Measurements from ENCODE around the gene FAM53B. TPM values are rescaled to one million over a fixed set of nuclear protein-coding genes. Genes with fewer than 3 reads are reported as not detected.

FAM53B gene
- total RNA-seq, 4 donors from 2014 or later = 72.7 to 92.1 (median 80.5) TPM

GRCh38 chr10:124717911-124718741 lies 26.1 kb downstream of the FAM53B start:
- Histone ChIP-seq H3K9me3 (no peaks in the 10 kb centered on the region), H3K36me3 (no peaks in the 10 kb centered on the region), H3K4me3 (peak overlapping the region in 1 of 4 donors; percentile 4), H3K27me3 (no peaks in the 10 kb centered on the region), H3K27ac (peak overlapping the region; percentile 66 to 85 (median 71)), H3K4me1 (peaks cover 16 to 85% (median 51%) of the 10 kb centered on the region in 4 donors)
- TF ChIP-seq, protein P1, sequence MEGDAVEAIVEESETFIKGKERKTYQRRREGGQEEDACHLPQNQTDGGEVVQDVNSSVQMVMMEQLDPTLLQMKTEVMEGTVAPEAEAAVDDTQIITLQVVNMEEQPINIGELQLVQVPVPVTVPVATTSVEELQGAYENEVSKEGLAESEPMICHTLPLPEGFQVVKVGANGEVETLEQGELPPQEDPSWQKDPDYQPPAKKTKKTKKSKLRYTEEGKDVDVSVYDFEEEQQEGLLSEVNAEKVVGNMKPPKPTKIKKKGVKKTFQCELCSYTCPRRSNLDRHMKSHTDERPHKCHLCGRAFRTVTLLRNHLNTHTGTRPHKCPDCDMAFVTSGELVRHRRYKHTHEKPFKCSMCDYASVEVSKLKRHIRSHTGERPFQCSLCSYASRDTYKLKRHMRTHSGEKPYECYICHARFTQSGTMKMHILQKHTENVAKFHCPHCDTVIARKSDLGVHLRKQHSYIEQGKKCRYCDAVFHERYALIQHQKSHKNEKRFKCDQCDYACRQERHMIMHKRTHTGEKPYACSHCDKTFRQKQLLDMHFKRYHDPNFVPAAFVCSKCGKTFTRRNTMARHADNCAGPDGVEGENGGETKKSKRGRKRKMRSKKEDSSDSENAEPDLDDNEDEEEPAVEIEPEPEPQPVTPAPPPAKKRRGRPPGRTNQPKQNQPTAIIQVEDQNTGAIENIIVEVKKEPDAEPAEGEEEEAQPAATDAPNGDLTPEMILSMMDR (IDR thresholded peaks at IDR 0.05) = no peak
- TF ChIP-seq POLR2A (IDR thresholded peaks at IDR 0.05) = no peak
- DNase-seq = peak in 2 of 3 donors; percentile 70 to 75

DNA sequence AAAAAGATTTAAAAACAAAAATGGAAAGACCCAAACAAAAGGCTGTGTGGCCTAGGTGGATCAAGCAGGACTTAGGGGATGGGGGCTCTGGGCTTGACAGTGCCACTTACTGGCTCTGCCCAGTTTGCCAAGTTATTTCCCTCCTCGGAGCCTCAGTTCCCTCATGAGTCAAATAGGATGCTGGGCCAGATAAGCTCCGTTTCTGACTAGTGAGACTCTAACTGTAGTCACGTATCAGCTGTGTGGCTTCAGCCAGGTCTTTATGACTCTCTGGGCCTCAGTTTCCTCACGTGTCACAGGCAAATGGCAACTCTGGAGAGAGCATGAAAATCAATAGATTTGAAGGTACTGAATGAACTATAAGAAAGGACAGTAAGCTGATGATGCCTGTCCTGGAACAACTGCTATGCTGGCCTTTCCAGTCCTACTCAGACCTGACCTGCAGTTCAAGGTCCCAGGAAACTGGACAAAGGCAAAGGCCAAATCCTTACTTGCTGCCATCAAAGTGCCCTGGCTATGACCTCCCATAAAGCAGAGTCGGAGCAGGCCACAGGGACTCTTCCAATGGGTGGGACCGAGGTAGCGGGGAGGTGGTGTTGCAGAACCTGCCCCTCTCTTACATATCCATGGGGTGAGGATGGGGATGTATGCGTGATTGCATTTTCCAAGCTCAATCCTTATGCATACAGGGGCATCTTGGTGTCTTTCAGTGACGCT lies 27.0 kb downstream of the FAM53B start:
- H3K36me3 ChIP-seq = no peaks in the 10 kb centered on the region
- H3K27ac ChIP-seq = peak overlapping the region; percentile 66 to 85 (median 71)
- no peaks in the 10 kb centered on the region for H3K27me3 ChIP-seq
- TF ChIP-seq, protein P1 (IDR thresholded peaks at IDR 0.05) = no peak
- no peak for TF ChIP-seq POLR2A (IDR thresholded peaks at IDR 0.05)
- no peaks in the 10 kb centered on the region for H3K9me3 ChIP-seq
- no peak for DNase-seq
- H3K4me1 ChIP-seq = peaks cover 10 to 80% (median 44%) of the 10 kb centered on the region in 4 donors
- no peak overlapping the region for H3K4me3 ChIP-seq

DNA sequence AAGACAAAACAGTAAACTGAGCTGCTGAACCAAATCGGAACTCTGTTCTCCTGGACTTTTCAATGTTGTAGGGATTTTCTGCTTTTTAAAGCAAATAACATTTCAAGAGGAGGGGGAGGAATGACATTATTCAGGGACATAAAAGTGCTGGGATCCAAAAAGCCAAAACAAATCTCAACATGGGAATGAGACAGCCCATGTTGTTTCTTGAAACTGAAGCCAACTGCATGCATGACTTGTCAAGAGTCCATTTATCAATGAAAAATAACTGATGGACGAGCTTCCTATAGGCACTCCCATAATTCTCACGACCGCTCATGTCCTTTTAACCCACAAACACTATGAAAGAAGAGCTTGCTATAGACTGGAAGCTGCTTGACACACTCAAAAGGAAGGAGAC lies 27.8 kb downstream of the FAM53B start:
- Histone ChIP-seq H3K36me3 (no peaks in the 10 kb centered on the region), H3K9me3 (no peaks in the 10 kb centered on the region), H3K4me3 (no peak overlapping the region), H3K4me1 (peaks cover 10 to 72% (median 40%) of the 10 kb centered on the region in 4 donors), H3K27ac (peak overlapping the region in 2 of 4 donors; percentile 15 to 21), H3K27me3 (no peaks in the 10 kb centered on the region)
- TF ChIP-seq POLR2A (IDR thresholded peaks at IDR 0.05) = no peak
- TF ChIP-seq, protein P1 (IDR thresholded peaks at IDR 0.05) = no peak
- DNase-seq = no peak

GRCh38 chr10:124715439-124715838 lies 28.7 kb downstream of the FAM53B start:
- no peaks in the 10 kb centered on the region for H3K27me3 ChIP-seq
- peak overlapping the region in 2 of 4 donors; percentile 21 to 51 for H3K27ac ChIP-seq
- H3K36me3 ChIP-seq = no peaks in the 10 kb centered on the region
- peaks cover 7 to 69% (median 36%) of the 10 kb centered on the region in 4 donors for H3K4me1 ChIP-seq
- H3K9me3 ChIP-seq = no peaks in the 10 kb centered on the region
- no peak for DNase-seq
- no peak for TF ChIP-seq POLR2A (IDR thresholded peaks at IDR 0.05)
- TF ChIP-seq, protein P1 (IDR thresholded peaks at IDR 0.05) = no peak
- no peak overlapping the region for H3K4me3 ChIP-seq

GRCh38 chr10:124713679-124714255 lies 30.4 kb downstream of the FAM53B start:
- no peaks in the 10 kb centered on the region for H3K36me3 ChIP-seq
- TF ChIP-seq, protein P1 (IDR thresholded peaks at IDR 0.05) = peak in 1 of 6 experiments; percentile 5
- no peak for TF ChIP-seq POLR2A (IDR thresholded peaks at IDR 0.05)
- no peaks in the 10 kb centered on the region for H3K27me3 ChIP-seq
- no peak overlapping the region for H3K4me3 ChIP-seq
- DNase-seq = no peak
- H3K27ac ChIP-seq = peak overlapping the region in 2 of 4 donors; percentile 7 to 26
- peaks cover 3 to 70% (median 35%) of the 10 kb centered on the region in 4 donors for H3K4me1 ChIP-seq
- no peaks in the 10 kb centered on the region for H3K9me3 ChIP-seq

All from Peyer's patch (tissue), 4 donors.